ENCODE results near the gene MYBBP1A. TPM values are rescaled to one million over a fixed set of nuclear protein-coding genes. Genes with fewer than 3 reads are reported as not detected.

The MYBBP1A gene
- total RNA-seq, 6 experiments from 2014 or later, result 16.3 to 32.0 (median 23.7) TPM

DNA sequence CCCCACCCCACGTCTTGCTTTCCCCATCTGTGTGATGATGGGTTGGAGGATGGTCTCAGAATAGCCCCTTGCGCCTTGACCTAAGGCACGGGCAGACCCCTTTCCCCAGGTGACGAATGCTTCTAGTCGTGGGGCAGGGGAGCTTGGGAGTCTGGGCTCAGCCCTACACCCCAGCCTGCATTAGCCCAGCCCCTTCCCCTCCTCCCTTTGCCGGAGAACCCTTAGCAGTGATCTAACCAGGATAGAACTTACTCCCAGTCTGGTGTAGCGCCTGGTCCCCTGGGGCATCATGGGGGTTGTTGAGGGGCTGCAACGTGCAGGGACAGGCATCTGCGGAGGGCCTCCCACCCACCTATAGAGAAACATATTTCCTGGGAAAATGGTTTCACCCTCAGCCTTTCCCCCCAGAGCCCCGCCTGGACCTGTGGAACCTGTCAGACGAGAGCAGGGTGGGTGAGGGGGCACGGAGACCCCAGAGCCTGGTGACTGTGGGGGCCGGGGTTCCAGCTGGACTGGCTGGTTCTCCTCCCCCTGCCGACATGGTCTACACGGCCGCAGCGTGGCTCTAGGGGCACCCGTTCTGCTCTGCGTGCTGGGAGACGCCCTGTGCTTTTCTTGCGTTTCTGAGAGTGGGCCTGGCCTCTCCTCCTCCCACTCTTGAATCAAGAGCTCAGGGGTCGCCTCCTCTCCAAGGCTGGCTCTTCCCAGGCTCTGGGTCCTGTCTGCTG lies 33.9 kb upstream of the MYBBP1A start:
- Histone ChIP-seq H3K9me3 (no peaks in the 10 kb centered on the region), H3K27ac (no peak overlapping the region), H3K4me1 (peaks cover 0 to 8% (median 2%) of the 10 kb centered on the region in 4 donors), H3K4me3 (no peak overlapping the region), H3K27me3 (peaks cover 0 to 2% of the 10 kb centered on the region in 2 donors), H3K36me3 (no peaks in the 10 kb centered on the region)
- ATAC-seq (no peak), DNase-seq (no peak)
- 76% methylated on average over 6 of the region's 22 CpGs for WGBS (ENCODE audit: insufficient coverage, low coverage, low lambda C conversion rate, missing lambda C conversion rate)
- intact Hi-C loops (cut with DNase I), result no loop called here
- TF ChIP-seq, protein P1, sequence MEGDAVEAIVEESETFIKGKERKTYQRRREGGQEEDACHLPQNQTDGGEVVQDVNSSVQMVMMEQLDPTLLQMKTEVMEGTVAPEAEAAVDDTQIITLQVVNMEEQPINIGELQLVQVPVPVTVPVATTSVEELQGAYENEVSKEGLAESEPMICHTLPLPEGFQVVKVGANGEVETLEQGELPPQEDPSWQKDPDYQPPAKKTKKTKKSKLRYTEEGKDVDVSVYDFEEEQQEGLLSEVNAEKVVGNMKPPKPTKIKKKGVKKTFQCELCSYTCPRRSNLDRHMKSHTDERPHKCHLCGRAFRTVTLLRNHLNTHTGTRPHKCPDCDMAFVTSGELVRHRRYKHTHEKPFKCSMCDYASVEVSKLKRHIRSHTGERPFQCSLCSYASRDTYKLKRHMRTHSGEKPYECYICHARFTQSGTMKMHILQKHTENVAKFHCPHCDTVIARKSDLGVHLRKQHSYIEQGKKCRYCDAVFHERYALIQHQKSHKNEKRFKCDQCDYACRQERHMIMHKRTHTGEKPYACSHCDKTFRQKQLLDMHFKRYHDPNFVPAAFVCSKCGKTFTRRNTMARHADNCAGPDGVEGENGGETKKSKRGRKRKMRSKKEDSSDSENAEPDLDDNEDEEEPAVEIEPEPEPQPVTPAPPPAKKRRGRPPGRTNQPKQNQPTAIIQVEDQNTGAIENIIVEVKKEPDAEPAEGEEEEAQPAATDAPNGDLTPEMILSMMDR (IDR thresholded peaks at IDR 0.05), result no peak
- TF ChIP-seq POLR2A (IDR thresholded peaks at IDR 0.05), result no peak

DNA sequence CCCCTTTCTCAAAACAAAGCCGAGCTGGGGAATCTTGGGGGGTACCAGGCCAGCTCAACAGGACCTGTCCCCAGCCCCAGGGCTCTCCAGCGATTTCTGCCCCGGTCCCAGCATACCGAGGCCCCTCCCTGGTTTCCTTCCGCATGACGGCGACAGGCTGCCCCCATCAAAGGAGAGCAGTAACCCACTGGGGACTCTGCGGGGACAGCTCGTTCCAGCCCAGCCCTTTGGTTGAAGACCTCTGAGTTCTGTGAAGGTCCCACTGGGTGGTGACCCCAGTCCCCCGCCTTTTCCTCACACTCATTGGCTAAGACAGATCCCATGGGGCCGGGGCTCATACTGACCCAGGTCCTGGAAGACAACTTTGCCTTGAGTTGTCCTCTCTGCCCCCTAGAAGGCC lies 33.2 kb upstream of the MYBBP1A start:
- no peak for TF ChIP-seq POLR2A (IDR thresholded peaks at IDR 0.05)
- TF ChIP-seq, protein P1 (IDR thresholded peaks at IDR 0.05), result no peak
- no peak for ATAC-seq
- Histone ChIP-seq H3K4me3 (no peak overlapping the region), H3K9me3 (no peaks in the 10 kb centered on the region), H3K4me1 (peaks cover 0 to 10% (median 3%) of the 10 kb centered on the region in 4 donors), H3K27ac (no peak overlapping the region), H3K36me3 (no peaks in the 10 kb centered on the region), H3K27me3 (peaks cover under 1 to 6% of the 10 kb centered on the region in 2 donors)
- DNase-seq, result no peak
- WGBS (ENCODE audit: insufficient coverage, low coverage, low lambda C conversion rate, missing lambda C conversion rate), result 51% methylated on average over 7 of the region's 11 CpGs
- intact Hi-C loops (cut with DNase I), result no loop called here

DNA sequence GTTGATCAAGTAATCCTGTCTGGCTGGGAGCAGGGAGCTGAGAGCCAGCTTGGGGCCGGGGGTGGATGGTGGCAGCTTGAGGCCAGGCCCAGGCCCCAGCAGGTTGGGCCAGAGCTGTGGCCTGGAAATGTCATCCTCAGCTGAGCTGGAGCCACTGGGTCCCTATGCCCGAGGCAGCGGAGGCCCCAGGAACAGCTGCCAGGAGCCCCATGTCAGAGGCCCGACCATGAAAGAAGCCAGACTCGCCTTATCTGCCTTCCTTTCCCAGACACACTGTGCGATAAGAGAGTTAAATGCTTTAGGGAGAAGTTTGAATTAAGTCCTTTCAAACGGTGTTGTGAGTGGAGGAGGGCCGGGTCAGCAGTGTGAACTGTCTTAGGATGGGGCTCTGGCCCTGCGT lies 32.6 kb upstream of the MYBBP1A start:
- H3K27ac ChIP-seq, result no peak overlapping the region
- ATAC-seq, result peak in 1 of 4 donors; percentile 10
- no peaks in the 10 kb centered on the region for H3K36me3 ChIP-seq
- peaks cover 0 to 10% (median 3%) of the 10 kb centered on the region in 4 donors for H3K4me1 ChIP-seq
- intact Hi-C loops (cut with DNase I), result no loop called here
- no peak overlapping the region for H3K4me3 ChIP-seq
- H3K9me3 ChIP-seq, result no peaks in the 10 kb centered on the region
- DNase-seq, result no peak
- 30% methylated on average over 5 of the region's 9 CpGs for WGBS (ENCODE audit: insufficient coverage, low coverage, low lambda C conversion rate, missing lambda C conversion rate)
- TF ChIP-seq POLR2A (IDR thresholded peaks at IDR 0.05), result no peak
- TF ChIP-seq, protein P1 (IDR thresholded peaks at IDR 0.05), result no peak
- H3K27me3 ChIP-seq, result peaks cover 6% of the 10 kb centered on the region in 2 donors

DNA sequence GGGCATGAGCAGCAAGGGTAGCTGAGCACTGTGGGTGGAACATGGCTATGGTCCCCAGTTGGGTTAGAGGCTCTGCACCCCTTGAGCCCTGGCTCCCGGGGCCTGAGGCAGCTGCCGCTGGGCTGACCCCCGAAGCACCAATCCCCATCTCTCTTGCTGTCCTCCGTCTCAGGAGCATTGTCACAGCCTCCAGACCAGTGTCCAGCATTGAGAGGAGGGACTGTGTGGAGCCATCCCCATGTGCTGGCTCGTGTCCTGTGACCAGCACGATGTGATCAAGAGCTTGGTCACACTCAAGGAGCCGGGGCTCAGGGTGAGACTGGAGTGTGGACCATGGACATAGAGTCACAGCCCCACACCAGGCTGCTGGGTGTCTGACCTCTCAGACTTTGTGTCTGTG lies 32.0 kb upstream of the MYBBP1A start:
- peaks cover 0 to 10% (median 3%) of the 10 kb centered on the region in 4 donors for H3K4me1 ChIP-seq
- DNase-seq (no peak), ATAC-seq (no peak)
- no peaks in the 10 kb centered on the region for H3K9me3 ChIP-seq
- WGBS (ENCODE audit: insufficient coverage, low coverage, low lambda C conversion rate, missing lambda C conversion rate), result no CpG with 5 or more reads among the region's 7 CpGs
- peaks cover 6 to 7% of the 10 kb centered on the region in 2 donors for H3K27me3 ChIP-seq
- no peaks in the 10 kb centered on the region for H3K36me3 ChIP-seq
- intact Hi-C loops (cut with DNase I), result no loop called here
- H3K27ac ChIP-seq, result no peak overlapping the region
- TF ChIP-seq, protein P1 (IDR thresholded peaks at IDR 0.05), result no peak
- TF ChIP-seq POLR2A (IDR thresholded peaks at IDR 0.05), result no peak
- H3K4me3 ChIP-seq, result no peak overlapping the region
